Duodenal mucosa (tissue), 2 donors: ENCODE data around the gene CERS6.
"Not testable (repeated sequence)": the region's sequence is repeated elsewhere in the genome, so short reads cannot be mapped to it uniquely, and the experiment has no call there.

Source experiments
- H3K27ac ChIP-seq: one replicate; pipeline ENCODE4 v1.7.0; 2013; ENCODE audit warnings: low read depth, low read length
- H3K27me3 ChIP-seq, 2 donors: one replicate each; pipeline ENCODE4 v1.7.0; 2013; ENCODE audit warnings: low read length in 2 of 2, control low read depth in 1 of 2; ENCODE audit not compliant: insufficient read depth in 2 of 2, control insufficient read depth in 1 of 2
- H3K36me3 ChIP-seq, 2 donors: one replicate each; pipeline ENCODE4 v1.7.0; 2013; ENCODE audit warnings: low read length in 2 of 2, control low read depth in 1 of 2; ENCODE audit not compliant: insufficient read depth in 2 of 2, control insufficient read depth in 1 of 2
- H3K4me1 ChIP-seq, 2 donors: one replicate each; pipeline ENCODE4 v1.7.0; 2013; ENCODE audit warnings: low read length in 2 of 2, control low read depth in 1 of 2; ENCODE audit not compliant: insufficient read depth in 2 of 2, control insufficient read depth in 1 of 2
- H3K4me3 ChIP-seq, 2 donors: one replicate each; pipeline ENCODE4 v1.7.0; 2013; ENCODE audit warnings: low read length in 2 of 2, low read depth in 1 of 2
- H3K9ac ChIP-seq, 2 donors: one replicate each; pipeline ENCODE4 v1.7.0; 2013; ENCODE audit warnings: low read length in 2 of 2, low read depth in 1 of 2
- H3K9me3 ChIP-seq, 2 donors: one replicate each; pipeline ENCODE4 v1.7.0; 2013; ENCODE audit warnings: low read length in 2 of 2, control low read depth in 1 of 2; ENCODE audit not compliant: control insufficient read depth in 1 of 2

CERS6 gene

DNA sequence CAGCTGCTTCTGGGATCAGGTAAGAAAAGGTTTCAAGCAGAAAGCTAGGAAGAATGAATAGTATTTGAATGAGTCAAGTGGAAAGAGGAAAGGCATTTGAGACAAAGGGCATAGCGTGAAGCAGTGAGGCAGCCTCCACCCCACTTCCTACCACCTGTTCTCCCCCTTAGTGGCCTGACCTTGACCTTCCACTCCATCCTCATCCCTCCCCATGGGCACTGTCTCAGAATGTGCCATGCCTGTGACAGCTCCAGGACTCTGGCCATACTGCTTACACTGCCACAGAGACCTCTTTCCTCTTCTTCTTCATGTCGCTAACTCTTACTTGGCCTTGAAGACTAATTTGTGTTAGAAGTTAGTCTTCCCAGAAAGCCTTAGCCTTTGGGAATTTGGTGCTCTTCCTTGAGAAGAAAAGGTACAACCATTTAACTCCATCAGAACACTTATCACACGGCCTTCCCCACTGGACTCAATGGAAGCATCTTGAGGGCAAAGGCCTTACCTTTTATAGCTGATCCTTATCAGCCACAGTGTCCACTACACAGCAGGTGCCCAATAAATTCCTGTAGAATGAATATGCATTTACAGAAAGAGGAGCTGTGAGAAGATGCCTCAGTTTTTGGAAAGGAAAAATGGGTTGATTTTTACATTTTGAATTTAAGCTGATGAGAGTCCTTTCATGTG is 331.2 kb downstream of the CERS6 start:
- Histone ChIP-seq H3K9me3 (no peaks in the 10 kb centered on the region), H3K27ac (no peak overlapping the region), H3K4me3 (no peak overlapping the region), H3K9ac (no peak overlapping the region), H3K27me3 (no peaks in the 10 kb centered on the region), H3K4me1 (peaks cover 0 to 14% of the 10 kb centered on the region in 2 donors), H3K36me3 (no peaks in the 10 kb centered on the region)

DNA sequence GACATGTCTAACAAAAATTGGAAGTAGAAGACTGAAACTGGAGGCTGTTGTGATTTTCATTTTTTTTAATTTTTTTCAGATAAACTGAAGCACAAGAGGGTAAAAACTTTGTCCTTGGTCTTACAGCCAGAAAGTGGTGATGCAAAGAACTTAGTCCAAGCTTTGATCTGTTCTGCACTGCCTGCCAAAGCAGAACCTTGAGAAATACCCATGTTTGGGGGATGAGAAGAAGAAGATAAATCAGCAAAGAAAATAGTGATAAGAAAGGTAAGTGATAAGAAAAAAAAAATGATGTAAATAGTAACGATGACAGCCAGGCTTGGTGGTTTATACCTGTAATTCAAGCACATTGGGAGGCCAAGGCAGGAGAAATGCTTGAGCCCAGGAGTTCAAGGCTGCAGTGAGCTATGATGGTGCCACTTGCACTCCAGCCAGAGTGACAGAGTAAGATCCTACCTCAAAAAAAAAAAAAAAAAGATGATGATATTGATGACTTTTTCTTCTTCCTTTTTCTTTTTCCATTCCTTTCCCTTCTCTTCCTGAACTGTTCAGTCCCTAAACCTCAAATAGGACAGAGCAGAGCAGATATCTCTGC is 331.8 kb downstream of the CERS6 start:
- H3K9ac ChIP-seq, result no peak overlapping the region
- no peaks in the 10 kb centered on the region for H3K36me3 ChIP-seq
- H3K27ac ChIP-seq, result no peak overlapping the region

DNA sequence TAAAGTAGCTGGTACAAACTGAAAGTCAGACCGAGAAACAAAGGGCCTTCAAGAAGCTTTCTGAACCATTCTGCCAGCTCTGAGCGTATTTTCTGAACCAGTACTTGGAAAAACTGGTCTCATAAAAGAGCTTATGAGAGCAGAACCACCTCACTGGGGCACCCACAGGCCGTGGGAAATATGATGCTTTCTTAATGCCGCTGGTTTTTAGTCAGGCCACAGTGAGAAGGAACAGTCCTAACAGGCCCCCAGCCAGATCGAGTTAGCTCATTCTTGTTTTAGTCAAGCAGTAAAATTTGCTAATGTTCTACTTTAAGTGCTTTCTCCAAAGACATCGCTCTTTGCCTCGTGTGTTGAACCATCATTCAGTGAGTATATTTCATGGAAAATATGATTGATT is 333.7 kb downstream of the CERS6 start:
- H3K27ac ChIP-seq, result no peak overlapping the region

More for the DNA sequence above, 331.8 kb downstream of the CERS6 start:
- peaks cover 0 to 14% of the 10 kb centered on the region in 2 donors for H3K4me1 ChIP-seq
- no peaks in the 10 kb centered on the region for H3K9me3 ChIP-seq
- H3K27me3 ChIP-seq, result no peaks in the 10 kb centered on the region
- no peak overlapping the region for H3K4me3 ChIP-seq

DNA sequence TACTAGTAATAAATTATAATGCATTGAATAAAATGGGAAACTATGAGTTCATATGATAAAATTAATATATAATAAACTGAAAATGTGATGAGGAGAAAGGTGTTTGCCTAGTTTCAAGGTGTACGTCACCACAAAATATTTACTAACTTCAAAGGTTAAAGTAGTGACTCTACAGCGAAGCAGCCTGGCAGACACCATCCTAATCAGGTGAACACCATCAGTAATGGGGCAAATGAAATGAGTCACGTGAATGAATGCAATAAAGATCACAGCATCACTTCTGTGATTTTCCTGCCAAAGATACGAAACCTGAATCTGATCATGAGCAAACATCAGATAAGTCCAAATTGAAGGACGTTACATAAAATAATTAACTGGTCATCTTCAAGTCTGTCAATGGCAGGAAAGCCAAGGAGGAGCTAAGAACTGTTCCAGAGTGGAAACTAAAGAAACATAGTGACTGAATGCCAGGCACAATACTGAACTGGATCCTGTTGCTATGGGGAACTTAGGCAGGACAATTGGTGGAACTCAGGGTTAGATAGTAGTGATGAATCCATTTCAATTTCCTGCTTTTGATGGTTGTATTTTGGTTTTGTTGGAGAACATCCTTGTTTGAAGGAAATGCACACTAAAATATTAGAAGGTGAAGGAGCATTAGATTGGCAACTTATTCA is 334.3 kb downstream of the CERS6 start:
- no peak overlapping the region for H3K27ac ChIP-seq
- no peaks in the 10 kb centered on the region for H3K36me3 ChIP-seq
- peaks cover 0 to 2% of the 10 kb centered on the region in 2 donors for H3K4me1 ChIP-seq
- no peaks in the 10 kb centered on the region for H3K9me3 ChIP-seq
- H3K27me3 ChIP-seq, result no peaks in the 10 kb centered on the region
- no peak overlapping the region for H3K9ac ChIP-seq
- no peak overlapping the region for H3K4me3 ChIP-seq

More for the DNA sequence above, 333.7 kb downstream of the CERS6 start:
- Histone ChIP-seq H3K9ac (no peak overlapping the region), H3K9me3 (no peaks in the 10 kb centered on the region), H3K27me3 (no peaks in the 10 kb centered on the region), H3K4me1 (peaks cover 0 to 7% of the 10 kb centered on the region in 2 donors), H3K4me3 (no peak overlapping the region), H3K36me3 (no peaks in the 10 kb centered on the region)

DNA sequence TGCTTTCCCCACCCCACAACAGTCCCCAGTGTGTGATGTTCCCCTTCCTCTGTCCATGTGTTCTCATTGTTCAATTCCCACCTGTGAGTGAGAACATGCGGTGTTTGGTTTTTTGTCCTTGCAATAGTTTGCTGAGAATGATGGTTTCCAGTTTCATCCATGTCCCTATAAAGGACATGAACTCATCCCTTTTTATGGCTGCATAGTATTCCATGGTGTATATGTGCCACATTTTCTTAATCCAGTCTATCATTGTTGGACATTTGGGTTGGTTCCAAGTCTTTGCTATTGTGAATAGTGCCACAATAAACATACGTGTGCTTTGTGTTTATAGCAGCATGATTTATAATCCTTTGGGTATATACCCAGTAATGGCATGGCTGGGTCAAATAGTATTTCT is 335.1 kb downstream of the CERS6 start:
- not testable (repeated sequence) for H3K9me3 ChIP-seq, H3K9ac ChIP-seq, H3K4me3 ChIP-seq, H3K36me3 ChIP-seq, H3K27ac ChIP-seq, H3K27me3 ChIP-seq, H3K4me1 ChIP-seq

DNA sequence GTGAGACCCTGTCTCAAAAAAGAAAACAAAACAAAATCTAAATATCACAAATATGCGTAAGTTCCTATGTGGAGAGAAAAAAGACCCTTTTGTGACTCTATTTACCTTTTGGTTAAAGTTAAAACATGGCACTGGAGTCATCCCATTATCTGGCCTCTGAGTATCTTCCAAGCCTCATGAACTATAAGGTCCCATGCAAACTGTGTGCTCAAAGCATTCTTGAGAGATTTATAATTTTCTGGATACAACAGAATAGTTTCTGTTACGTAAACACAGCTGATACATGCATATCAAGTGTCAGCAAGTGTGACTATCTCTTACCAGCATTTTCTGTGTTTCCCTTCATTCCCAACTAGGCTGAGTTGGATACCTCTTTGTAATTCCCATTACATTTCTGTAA is 337.5 kb downstream of the CERS6 start:
- Histone ChIP-seq H3K4me3 (no peak overlapping the region), H3K27me3 (no peaks in the 10 kb centered on the region), H3K4me1 (peaks cover 10 to 13% of the 10 kb centered on the region in 2 donors), H3K9ac (no peak overlapping the region), H3K36me3 (no peaks in the 10 kb centered on the region), H3K9me3 (no peaks in the 10 kb centered on the region), H3K27ac (no peak overlapping the region)

DNA sequence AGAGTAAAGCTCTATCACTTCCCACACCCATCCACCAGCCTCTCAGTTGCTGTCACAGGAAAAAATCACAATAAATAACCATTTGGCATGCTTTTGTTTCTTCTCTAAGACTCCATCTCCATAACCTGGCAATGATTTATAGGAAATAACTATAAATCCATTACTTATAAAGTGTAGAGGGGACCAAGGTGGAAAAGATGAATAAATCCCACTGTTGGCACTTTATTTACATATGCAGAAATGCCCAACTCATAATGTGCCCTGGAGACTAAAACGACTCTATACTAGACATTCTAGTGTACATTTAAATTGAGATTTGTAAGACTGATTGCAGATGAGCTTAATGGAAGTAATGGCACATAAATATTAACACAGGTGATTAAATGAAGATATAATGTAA is 338.9 kb downstream of the CERS6 start:
- no peaks in the 10 kb centered on the region for H3K27me3 ChIP-seq
- H3K9ac ChIP-seq, result no peak overlapping the region
- H3K9me3 ChIP-seq, result no peaks in the 10 kb centered on the region
- H3K4me1 ChIP-seq, result peaks cover 21 to 23% of the 10 kb centered on the region in 2 donors
- no peak overlapping the region for H3K27ac ChIP-seq
- no peak overlapping the region for H3K4me3 ChIP-seq
- no peaks in the 10 kb centered on the region for H3K36me3 ChIP-seq

DNA sequence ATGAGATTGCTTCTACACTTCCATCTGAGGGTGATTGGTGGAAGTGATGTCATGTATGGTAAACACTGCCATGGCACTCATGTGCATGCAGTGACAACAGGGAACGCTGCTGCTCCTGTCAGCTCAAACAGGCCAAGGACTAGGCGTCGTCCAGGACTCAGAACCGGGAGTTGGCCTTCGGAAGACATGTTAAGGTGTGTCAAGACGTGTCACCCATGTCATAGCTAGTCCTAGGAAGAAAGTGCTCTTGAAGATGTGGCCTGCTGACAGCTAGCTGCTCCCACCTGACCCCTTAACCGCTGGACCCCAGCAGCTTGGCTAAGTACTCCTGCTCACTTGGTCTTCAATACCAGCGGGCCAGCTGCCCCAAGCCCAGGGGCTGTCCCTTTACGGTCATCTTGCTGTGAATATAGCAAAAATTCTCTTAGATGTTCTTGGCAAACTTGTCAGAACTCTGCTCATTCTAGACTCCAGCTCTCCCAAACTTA is 340.1 kb downstream of the CERS6 start:
- Histone ChIP-seq H3K27ac (no peak overlapping the region), H3K36me3 (no peaks in the 10 kb centered on the region), H3K4me1 (peaks cover 21 to 23% of the 10 kb centered on the region in 2 donors), H3K27me3 (no peaks in the 10 kb centered on the region), H3K9me3 (no peaks in the 10 kb centered on the region), H3K4me3 (no peak overlapping the region), H3K9ac (no peak overlapping the region)

DNA sequence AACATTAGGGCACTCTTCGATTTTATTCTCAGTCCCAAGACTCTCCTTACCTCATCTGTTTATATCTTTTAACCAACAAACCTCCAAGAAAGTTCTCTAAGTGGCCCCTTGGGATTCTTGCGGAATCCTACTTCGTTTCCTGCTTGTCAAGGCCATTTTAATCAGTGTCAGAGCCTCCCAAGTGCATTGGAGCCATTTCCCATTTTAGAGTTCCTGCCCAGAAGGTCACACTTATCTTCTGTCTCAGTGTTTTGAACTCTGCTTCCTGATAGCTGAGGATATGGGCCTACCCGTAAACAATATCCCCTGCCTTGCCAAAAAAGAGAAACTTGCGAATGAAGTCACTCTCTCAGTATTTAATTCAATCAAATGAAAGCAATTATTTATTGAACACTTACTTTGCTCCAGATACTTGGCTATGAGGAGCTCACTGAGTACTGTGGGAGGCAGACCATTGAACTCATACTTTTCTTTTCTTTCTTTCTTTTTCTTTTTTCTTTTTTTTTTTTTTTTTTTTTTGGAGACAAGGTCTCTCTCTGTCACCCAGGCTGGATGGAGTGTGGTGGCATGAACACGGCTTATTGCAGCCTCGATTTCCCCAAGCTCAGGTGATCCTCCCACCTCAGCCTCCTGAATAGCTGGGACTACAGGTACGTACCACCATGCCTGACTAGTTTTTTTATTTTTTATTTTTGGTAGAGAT is 340.7 kb downstream of the CERS6 start:
- no peaks in the 10 kb centered on the region for H3K27me3 ChIP-seq
- H3K4me3 ChIP-seq, result no peak overlapping the region
- no peak overlapping the region for H3K9ac ChIP-seq
- H3K4me1 ChIP-seq, result peaks cover 23 to 27% of the 10 kb centered on the region in 2 donors
- no peaks in the 10 kb centered on the region for H3K36me3 ChIP-seq
- H3K27ac ChIP-seq, result no peak overlapping the region
- no peaks in the 10 kb centered on the region for H3K9me3 ChIP-seq

DNA sequence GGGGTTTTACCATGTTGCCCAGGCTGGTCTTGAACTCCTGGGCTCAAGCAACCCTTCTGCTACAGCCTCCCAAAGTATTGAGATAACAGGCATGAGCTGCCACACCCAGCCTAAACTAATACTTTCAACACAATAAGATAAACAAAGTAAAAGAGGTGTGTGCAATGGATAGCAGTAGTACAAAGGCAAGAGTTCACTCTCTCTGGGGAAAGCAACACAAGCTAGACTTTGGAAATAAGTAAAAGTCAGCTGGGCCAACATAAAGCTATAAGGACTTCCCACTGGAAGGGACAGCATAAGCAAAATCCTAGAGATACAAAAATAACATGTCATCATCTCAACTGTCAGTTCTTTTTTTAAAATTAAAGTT is 341.2 kb downstream of the CERS6 start:
- Histone ChIP-seq H3K27ac (no peak overlapping the region), H3K9ac (no peak overlapping the region), H3K4me1 (peaks cover 29 to 32% of the 10 kb centered on the region in 2 donors), H3K27me3 (no peaks in the 10 kb centered on the region), H3K9me3 (no peaks in the 10 kb centered on the region), H3K36me3 (no peaks in the 10 kb centered on the region), H3K4me3 (no peak overlapping the region)
